Measurements from ENCODE around the gene OR9Q1.

Gene OR9Q1

DNA sequence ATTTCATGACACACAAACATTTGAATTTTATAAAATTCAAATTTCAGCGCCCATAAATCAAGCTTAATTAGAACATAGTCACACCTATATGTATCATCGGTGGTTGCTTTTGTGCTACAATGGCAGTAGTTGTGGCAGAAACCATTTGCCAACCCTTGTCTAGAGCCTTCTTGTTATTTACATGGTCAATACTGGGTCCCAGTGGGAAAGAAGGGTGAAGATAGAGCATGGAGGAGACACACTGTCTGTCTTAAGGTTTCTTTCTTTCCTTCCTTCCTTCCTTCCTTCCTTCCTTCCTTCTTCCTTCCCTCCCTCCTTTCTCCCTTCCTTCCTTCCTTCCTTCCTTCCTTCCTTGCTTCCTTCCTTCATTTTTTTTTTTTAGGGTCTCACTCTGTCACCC lies 10.8 kb downstream of the OR9Q1 start:
- no peak for DNase-seq (ENCODE audit: low read depth)

DNA sequence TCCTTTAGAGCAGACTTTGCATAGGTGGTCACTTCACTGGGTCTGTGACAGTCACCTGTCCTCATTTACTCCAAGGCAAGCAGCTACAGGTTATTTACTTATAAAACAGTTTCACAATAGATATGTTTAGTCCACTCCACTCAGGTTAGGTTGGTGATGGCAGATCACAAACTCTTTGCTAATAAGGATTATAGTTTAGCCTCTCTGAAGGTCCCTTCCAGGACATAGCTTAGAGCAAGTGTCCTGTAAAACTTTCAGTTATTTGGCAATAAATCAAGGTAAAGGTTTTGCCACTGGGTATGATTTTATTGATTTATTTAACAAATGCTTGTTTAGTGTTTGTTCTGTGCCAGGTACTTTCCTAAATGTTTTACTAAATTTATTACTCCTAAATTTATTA lies 15.9 kb downstream of the OR9Q1 start:
- no peak for DNase-seq (ENCODE audit: low read depth)

DNA sequence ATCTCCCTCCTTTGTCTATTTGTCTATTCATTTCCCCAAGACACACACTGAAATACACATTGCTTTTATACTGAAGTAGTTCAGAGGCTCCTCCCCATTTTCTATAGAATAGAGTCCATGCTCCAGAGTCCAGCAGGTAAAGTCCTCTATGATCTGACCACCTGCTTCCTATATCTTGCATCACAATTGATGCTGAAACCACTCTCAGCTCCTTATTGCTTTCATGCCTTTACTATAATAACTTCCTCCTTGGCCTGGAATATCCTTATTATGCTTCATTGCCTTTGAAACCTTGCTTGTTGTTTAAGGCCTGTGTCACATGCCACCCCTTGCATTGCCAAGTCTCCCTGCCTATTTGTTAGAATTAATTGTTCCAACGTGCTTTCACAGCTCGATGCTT lies 19.7 kb downstream of the OR9Q1 start:
- no peak for DNase-seq (ENCODE audit: low read depth)

DNA sequence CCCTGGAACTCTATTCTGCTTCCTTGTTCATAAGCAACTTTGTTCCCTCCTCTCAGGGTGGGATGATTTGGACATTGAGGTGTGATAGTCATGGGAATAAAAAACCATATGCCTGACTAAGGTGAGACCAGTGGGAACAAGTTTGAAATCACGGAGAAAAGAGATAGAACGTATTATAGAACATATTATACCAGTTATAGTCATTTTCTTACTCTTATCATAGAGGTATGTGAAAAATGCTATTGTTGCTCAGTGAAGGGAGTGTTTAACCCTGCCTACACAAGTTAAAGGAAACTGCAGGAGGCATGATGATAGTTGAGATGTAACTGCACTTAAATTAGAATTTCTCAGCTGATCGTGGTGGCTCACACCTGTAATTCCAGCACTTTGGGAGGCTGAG lies 22.6 kb downstream of the OR9Q1 start:
- no peak for DNase-seq (ENCODE audit: low read depth)

DNA sequence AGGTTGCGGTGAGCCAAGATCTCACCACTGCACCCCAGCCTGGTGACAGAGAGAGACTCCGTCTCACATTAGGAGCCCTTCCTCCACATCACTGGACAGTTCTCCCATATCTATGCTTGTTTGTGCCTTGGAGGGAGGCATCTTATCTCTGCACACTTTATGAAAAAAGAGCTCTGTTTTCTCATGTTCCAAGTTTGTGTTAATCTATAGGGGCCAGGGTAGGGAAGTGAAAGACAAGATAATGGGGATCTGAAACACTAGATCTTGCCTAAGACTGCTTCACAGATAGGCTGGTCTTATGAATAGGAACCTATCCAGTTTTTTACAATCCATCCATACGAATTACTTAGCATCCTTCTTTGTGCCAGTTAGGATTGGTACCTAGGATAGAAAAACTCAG lies 24.1 kb downstream of the OR9Q1 start:
- DNase-seq (ENCODE audit: low read depth) = no peak

DNA sequence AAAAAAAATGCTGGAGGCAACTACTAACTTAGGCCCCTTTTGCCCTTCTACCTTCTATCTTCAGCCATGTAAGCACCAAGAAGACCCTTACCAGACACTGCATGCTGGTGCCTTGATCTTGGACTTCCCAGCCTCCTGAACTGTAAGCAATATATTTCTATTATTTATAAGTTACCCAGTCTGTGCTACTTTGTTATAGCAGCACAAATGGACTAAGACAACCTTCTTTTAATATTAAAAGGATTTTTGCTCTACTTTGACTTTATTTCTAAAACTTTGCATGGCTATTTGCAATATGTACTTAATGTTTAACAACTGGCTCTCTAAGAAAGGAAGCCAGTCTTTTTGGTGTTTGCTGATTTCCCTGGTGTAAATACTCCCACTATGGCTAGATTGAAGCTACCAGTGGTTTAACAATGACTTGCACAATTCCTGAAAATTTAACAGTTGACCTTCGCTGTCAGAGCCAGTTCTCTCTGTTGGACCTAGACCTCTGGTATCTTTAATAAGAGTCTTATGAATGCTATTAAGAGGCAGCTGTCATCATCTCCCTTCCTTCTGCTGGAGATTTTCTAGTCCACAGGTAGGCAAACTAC lies 32.2 kb downstream of the OR9Q1 start:
- DNase-seq (ENCODE audit: low read depth) = no peak

DNA sequence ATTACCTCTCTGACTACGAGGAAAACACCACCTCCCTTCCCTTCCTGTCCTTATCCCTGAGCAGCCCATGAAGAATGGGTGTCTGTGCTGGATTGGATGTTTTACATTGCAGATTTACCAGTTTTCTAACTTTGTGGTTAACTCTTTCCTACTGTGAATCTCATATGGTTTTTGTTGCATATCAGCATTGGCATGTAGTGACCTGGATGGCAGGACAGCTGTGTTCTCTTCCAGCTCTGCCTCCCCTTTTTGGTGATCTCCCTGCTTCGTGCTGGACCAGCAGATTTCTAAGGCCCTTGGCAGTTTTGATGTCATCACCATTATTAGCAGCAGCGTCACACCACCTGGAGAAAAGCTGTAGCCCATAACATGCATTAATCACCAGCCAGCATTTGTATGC lies 33.8 kb downstream of the OR9Q1 start:
- no peak for DNase-seq (ENCODE audit: low read depth)

DNA sequence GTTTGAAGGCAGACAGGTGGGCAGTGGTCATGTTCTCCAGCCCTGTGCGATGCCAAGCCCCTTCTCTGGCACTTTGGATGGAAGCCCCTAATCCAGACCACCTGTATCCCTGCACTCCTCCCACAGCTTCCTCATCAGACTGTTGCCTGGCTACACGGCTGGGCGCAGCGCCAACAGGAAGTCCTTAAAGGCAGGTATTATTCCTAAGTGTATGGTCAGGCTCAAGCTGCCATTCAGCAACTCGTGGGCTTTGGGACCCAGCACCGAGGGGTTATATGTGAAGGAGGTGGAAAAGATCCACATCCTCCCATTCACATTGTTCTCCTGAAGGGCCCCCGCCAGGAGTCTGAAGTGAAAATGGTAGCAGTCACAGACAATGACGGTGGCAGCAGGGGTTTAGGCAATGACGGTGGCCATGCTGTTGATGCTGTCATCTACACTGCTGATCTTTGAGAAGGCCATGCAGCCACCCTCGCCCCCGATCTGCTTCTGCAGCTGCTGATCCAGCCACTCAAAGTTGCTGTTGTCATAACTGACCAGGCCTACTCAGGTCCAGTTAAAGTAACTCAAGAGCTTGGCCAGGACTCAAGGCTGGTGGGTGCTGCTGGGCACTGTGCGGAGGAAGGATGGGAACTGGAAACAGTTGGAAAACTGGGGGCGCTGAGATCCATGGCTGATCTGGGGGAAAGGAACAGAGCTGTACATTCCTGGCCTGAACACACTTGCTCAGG lies 34.8 kb downstream of the OR9Q1 start:
- no peak for DNase-seq (ENCODE audit: low read depth)

DNA sequence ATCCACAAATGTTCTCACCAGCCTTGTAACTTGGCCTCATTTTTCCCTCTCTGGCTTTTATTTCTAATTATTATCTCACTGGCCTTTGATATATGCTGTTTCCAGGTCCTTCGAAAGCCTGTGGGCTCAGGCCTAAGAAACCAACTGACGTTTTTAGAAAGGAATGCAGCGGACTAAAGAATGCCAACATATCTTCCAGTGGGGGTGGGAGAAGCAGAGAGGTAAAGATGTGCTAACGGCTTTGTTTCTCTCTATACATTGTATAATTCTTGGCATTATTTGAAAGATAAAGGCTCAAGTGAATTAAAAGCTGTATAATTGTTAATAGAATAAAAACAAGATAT lies 35.3 kb downstream of the OR9Q1 start:
- DNase-seq (ENCODE audit: low read depth) = peak; percentile 82

DNA sequence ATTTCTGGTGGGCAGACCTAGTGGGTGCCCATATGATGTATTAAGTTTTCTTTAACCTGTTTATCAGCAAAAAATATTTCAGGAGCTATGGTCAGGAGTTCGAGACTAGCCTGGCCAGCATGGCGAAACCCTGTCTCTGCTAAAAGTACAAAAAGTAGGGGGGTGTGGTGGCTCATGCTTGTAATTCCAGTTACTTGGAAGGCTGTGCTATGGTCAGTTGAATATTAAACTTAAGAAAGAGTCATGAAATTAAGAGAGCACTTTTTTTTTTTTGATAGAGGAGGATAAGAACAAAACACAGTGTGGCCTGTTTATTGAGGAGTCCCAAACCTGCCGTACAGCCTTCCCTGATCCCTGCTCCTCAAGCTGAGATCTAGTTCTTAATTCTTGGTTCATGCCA lies 36.9 kb downstream of the OR9Q1 start:
- no peak for DNase-seq (ENCODE audit: low read depth)

DNA sequence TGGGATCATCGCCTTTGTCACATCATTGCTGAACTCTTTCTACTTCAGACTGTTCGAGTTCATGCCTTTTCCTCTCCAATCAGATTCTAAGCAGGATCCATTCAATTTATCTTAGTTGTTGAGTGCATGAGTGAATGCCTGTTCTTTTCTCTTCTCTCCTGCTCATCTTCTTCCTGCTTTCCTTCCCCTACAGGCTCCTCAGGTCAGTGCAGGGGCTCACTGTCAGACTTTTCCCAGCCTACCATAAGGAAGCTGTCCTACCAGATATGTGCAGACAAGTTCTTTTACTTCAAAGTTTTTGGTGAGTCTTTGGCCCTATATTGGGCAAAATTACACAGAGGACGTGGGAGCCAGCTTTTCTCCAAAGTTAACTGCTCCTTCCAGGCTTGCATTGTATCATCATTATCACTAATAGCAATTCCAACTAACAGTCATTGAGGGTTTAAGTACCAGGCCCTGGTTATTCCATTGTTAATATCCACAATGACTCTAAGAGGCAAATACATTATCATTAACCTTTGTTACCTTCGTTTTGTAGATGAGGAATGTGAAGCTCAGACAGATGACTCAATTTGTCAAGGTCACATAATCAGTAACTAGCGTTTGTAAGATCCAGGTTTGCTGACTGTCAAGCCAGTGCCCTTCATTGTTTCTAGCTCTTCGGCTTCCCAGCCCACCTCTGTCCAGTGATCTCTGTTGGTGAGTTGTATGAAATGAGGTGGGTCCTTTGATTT lies 37.4 kb downstream of the OR9Q1 start:
- DNase-seq (ENCODE audit: low read depth) = no peak

DNA sequence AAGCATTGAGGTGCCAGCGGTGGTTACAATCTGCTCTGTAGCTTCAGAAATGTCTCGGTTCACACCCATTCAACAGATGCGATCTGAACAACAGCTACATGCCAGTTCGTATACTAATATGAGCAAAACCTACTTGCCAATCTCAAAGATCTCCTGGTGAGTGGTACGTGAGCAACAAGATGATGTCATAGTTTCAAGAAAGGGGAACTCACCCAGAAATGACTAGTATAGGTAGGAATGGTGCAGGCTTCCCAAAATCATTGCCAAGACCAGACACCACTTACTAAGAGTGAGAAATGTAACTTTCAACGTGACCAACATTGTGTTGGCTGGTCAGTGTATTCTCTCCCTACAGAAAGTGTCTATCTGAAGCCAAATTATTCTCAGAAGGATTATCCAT lies 38.1 kb downstream of the OR9Q1 start:
- DNase-seq (ENCODE audit: low read depth) = peak; percentile 92

DNA sequence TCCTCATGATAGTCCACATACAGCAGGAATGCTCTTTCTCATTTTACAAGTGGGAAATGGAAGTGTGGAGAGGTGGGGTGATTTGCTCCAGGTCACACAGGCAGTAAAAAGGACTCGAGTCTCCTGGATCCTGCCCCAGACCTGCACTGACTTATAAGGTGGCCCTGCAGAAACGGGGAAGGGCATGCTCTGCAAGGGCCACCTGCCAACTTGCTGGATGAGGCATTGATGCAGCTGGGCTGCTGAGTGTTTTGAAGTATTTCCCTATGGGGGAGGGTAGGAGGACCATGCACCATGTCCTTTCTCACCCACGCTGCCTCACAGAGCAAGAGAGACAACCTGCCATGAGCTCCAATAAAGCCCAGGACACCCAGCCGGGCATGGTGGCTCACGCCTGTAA lies 44.0 kb downstream of the OR9Q1 start:
- DNase-seq (ENCODE audit: low read depth) = no peak

DNA sequence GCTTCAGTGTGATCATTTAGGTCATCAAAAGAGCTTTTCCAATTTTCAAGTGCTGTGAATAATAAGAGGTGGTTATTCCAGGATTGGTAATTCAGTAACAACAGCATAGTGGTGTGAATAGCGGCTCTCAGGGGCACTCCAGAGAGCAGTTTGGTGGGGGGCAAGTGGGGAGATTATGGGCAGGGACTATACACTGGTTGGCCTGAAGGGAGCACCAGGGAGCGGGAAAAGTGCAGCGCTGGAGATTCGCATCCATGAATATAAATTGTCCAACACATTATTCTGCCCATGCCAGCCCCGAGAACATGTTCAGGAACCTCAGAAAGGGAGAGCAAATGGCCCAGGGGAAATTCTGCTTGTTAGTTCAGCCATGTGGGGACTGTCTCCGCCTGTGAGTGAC lies 45.0 kb downstream of the OR9Q1 start:
- DNase-seq (ENCODE audit: low read depth) = no peak

DNA sequence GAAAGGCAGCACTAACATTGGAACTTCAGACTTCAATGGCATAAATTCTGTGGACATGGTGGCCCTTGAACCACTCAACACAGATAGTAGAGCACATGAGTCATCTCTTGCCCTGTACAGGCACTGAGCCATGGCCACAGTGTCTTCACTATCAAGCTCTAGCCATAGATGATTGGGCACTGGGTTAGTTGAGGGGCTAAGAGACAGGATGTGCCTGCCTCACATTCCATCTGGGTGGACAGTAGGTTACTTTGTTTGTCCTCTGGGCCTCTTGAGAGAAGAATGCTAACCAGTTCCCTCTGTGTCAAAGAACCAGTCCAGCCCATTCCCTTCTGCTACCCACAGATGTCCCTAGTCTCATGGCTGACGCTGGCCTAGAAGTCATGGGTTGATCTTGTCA lies 46.9 kb downstream of the OR9Q1 start:
- no peak for DNase-seq (ENCODE audit: low read depth)

DNA sequence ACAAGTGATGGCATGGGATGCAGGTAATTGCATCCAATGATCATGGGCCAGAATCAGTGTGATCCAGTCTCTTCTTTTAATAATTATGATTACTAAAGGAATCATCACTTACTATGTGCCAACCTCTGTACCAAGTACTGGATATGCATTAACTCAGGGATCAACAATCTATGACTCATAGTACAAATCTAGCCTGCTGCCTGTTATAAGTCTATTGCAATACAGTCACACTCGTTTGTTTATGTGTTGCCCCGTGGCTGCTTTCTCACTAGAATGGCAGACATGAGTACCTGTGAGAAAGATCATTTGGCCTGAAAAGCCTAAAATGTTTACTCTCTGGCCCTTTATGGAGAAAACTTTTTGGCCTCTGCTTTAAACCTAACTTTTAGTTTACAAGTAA lies 52.1 kb downstream of the OR9Q1 start:
- DNase-seq (ENCODE audit: low read depth) = no peak

DNA sequence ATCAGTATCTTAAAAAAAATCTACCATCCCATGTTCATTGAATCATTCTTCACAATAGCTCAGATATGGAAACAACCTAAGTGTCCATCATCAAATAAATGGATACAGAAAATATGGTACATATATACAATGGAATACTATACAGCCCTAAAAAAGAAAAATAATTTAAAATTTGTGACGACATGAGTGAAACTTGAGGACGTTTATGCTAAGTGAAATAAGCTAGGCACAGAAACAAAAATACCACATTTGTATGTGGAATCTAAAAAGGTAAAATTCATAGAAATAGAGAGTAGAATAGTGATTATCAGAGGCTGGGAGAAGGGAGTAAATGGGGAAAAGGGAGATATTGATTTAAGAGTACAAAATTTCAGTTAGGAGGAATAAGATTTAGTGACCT lies 62.8 kb downstream of the OR9Q1 start:
- DNase-seq (ENCODE audit: low read depth) = no peak

DNA sequence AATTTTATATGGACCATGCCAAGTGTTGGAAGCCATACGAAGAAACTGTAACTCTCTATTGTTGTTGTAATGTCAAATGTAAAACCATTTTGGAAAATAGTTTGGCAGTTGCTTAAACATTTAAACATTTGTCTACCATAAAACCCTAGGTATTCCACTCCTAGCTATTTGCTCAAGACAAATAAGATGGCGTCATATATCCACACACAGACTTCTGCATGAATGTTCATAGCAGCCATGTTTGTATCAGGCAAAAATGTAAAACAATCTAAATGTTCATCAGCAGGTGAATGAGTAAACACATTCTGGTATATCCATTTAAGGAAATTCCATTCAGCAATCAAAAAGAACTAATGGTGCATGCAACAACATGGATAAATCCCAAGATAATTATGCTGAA lies 73.8 kb downstream of the OR9Q1 start:
- no peak for DNase-seq (ENCODE audit: low read depth)

DNA sequence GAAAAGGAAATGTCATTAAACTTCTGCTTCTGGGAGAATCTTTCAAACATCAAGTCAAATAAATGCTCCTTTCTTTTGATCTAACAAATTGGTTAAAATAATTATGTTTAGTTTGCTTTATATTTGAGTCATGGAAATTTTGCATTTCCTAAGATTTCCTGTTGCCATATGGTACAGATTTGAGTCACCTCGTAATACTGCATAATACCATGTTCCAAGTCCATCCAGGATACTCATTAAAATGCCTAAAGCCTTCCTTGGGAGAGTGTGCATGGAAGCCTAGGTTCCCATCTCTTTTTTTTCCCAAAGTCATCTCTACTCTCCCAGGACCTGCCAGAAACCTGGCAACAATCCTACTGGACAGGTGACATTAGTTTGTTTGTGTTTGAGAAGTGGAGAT lies 97.4 kb downstream of the OR9Q1 start:
- peak; percentile 28 for DNase-seq (ENCODE audit: low read depth)

DNA sequence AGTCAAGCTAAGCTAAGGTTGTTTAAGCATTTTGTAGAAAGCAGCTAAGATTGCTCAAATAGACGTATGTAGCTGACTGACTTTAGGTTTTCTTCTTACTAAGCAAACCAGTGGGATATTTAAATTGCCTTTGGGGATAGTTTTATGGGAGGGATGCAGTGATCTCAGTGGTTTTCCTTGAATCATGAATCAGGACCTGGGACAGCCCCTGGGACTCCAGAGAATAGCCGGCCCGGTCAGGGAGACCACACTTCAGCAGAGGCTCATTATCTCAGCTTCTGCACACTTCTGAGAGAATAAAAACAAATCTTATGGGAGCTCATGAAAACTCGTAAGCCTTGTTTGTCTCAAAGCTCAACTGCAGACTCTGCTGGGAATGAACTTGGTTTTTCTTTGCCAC lies 101.8 kb downstream of the OR9Q1 start, which contains the start of gene OR9I1:
OR9I1 (minus strand) TSS at position 62 of the 400 bp plus-strand sequence. CDS start 6,086 bp downstream, outside the sequence.
- no peak for DNase-seq (ENCODE audit: low read depth)

DNA sequence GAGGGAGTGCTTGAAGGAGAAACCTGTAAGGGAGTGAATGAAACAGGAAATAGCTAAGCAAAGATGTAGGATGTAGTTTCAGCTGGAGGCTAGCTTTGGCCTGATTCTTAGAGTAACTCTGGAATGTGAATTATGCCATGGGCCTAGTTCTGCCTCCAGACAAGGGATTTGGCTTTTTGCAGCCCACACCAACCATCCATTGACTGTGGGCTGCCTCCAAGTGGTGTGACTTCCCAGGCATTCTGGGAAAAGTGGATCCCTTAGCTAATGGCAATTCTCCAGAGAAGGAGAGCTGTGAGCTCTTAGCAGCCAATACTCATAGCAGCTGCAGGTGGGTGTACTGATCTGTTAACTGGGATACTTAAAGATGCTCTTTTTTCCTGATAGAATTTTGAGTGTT lies 103.7 kb downstream of the OR9Q1 start:
- no peak for DNase-seq (ENCODE audit: low read depth)

DNA sequence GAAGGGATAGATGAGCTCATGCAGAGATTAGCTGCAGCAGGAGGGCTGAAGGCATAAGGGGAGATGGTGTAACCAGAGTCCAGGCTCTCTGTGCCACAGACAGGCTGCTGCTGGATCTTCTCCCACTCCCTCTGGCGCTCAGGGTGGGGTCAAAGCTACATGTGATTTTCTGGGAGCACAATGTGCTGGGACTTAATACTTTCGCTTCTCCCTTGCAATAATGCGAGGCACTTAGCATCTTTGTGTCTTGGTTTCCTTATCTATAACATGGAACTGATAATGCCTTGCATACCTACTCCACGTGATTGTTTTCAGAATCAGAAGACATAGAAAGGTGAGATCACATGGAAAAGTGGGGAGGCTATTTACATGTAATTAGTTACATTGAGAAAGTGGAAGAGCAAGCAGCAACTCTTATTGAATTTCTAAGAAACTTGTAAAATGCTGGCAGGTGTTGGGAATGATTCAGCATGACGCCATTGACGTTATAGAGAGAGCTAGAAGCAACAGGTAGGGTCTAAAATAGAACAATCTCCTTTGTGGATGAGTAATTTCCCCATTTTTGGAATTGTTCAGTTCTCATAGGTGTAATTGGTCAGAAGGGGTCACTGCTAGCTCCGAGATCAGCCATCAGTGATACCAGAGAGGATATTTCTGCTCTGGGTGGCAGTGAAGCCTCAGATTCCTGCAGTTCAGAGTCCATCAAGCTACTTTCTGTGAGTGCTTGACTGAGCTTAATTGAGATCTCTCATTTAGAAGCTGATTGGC lies 109.8 kb downstream of the OR9Q1 start:
- no peak for DNase-seq (ENCODE audit: low read depth)

DNA sequence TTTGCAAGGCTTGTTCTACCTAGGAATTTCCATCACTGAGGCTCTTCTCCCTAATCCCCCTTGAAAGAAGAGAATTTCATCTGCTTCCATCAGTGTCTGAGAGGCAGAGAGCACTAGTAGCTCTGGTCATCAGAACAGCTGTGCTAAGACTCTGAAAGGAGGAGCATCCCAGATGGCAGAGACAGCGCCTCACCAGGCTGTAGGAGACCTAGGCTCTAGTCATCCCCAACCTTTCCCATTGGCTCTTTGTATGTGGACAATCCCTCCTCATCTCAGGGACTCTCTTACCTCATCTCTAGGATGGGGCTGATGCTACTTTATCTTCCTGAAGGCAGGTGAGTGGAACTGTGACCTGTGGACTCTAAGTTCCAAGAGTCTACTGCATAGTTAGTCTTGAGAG lies 110.5 kb downstream of the OR9Q1 start:
- no peak for DNase-seq (ENCODE audit: low read depth)
